Measurements from ENCODE around the gene DNAJC18.

DNA sequence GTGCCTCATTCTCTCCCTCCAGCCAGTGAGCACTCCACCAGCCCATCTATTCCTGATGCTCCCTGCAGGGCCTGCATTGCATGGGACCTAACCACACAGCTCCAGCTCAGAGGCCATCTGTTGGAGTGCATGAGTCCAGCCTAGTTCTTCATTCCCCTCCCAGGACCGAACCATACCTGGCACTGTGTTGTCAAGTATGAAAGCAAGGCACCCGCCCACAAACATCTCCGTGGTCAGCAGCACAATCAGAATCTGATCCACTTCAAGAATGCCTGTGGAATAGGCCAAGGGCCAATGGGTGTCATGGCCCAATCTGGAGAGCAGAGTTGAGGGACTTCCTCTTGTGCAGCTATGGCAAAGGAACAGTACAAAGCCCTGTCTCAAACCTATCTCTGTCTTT, 62.1 kb downstream of the DNAJC18 start:
- TF ChIP-seq POLR2A (IDR thresholded peaks at IDR 0.05), result no peak
- TF ChIP-seq, protein P1, sequence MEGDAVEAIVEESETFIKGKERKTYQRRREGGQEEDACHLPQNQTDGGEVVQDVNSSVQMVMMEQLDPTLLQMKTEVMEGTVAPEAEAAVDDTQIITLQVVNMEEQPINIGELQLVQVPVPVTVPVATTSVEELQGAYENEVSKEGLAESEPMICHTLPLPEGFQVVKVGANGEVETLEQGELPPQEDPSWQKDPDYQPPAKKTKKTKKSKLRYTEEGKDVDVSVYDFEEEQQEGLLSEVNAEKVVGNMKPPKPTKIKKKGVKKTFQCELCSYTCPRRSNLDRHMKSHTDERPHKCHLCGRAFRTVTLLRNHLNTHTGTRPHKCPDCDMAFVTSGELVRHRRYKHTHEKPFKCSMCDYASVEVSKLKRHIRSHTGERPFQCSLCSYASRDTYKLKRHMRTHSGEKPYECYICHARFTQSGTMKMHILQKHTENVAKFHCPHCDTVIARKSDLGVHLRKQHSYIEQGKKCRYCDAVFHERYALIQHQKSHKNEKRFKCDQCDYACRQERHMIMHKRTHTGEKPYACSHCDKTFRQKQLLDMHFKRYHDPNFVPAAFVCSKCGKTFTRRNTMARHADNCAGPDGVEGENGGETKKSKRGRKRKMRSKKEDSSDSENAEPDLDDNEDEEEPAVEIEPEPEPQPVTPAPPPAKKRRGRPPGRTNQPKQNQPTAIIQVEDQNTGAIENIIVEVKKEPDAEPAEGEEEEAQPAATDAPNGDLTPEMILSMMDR (IDR thresholded peaks at IDR 0.05), result no peak

Data from breast epithelium (tissue), 3 donors.